Natural killer cell (primary cell): Measurements from ENCODE around the gene DDX31. TPM values are rescaled to one million over a fixed set of nuclear protein-coding genes. Genes with fewer than 3 reads are reported as not detected.

Experiments
- ATAC-seq, 3 donors: fragments of 150-1000 bp in 2 of 3; fragments of 200-7000 bp in 1 of 3; cut with Tn5 transposase; 1 replicate in 1 of 3; 2 replicates in 2 of 3; pipeline ENCODE4 v1.10.0; 2021; ENCODE audit warnings: mild to moderate bottlenecking in 2 of 3, moderate library complexity in 2 of 3
- DNase-seq, 2 donors: peaks; one replicate each; pipeline versions ENCODE4 v3.0.0 to v3.0.0-alpha.2; 2013 to 2021; ENCODE audit warnings: mixed read lengths in 1 of 2
- H3K27ac ChIP-seq: one replicate; pipeline ENCODE4 v1.5.1; 2013; ENCODE audit warnings: mild to moderate bottlenecking, low read length
- H3K27me3 ChIP-seq: one replicate; pipeline ENCODE4 v1.6.1; 2013; ENCODE audit warnings: low read length; ENCODE audit not compliant: control insufficient read depth, insufficient read depth
- H3K36me3 ChIP-seq: one replicate; pipeline ENCODE4 v1.6.1; 2013; ENCODE audit warnings: low read length; ENCODE audit not compliant: control insufficient read depth, insufficient read depth
- H3K4me1 ChIP-seq: one replicate; pipeline ENCODE4 v1.6.1; 2013; ENCODE audit warnings: low read length; ENCODE audit not compliant: control insufficient read depth, insufficient read depth
- H3K4me3 ChIP-seq: one replicate; pipeline ENCODE4 v1.5.1; 2013; ENCODE audit warnings: low read length
- H3K9me3 ChIP-seq: one replicate; pipeline ENCODE4 v1.6.1; 2013; ENCODE audit warnings: low read length; ENCODE audit not compliant: control insufficient read depth, insufficient read depth
- H3K27ac Mint-ChIP-seq, 2 donors: one replicate each; pipeline ENCODE4 v1.8.0; 2022; ENCODE audit warnings: mild to moderate bottlenecking in 2 of 2, mixed read lengths in 2 of 2, moderate library complexity in 1 of 2
- H3K27me3 Mint-ChIP-seq, 2 donors: one replicate each; pipeline ENCODE4 v1.8.0; 2022; ENCODE audit warnings: low read depth in 2 of 2, mixed read lengths in 2 of 2
- H3K36me3 Mint-ChIP-seq: one replicate; pipeline ENCODE4 v1.8.0; 2022; ENCODE audit warnings: mixed read lengths
- H3K4me1 Mint-ChIP-seq, 2 donors: one replicate each; pipeline ENCODE4 v1.8.0; 2022; ENCODE audit warnings: mixed read lengths in 2 of 2
- H3K4me3 Mint-ChIP-seq: one replicate; pipeline ENCODE4 v1.8.0; 2022; ENCODE audit warnings: mild to moderate bottlenecking, moderate library complexity, mixed read lengths
- H3K9me3 Mint-ChIP-seq, 2 donors: one replicate each; pipeline ENCODE4 v1.8.0; 2022; ENCODE audit warnings: mixed read lengths in 2 of 2
- WGBS: methylation state at CpG from one replicate; pipeline ENCODE4 v1.1.7; 2013; ENCODE audit warnings: missing lambda C conversion rate; ENCODE audit not compliant: insufficient coverage; 5-methylcytosine and 5-hydroxymethylcytosine counted together
- intact Hi-C: fragments of 100-400 bp; cut with micrococcal nuclease; formaldehyde crosslinking; loops from one replicate; pipeline ENCODE4 v1.14.2; 2022
- total RNA-seq, 4 donors: library from RNA; stranded (reverse); fragments of 120-200 nt in 1 of 4; gene quantifications; one replicate each; pipeline versions ENCODE4 v1.2.3 to v1.2.4, GENCODE V29; 2013 to 2022
- TF ChIP-seq, protein P1 (sequence below): fragments of 200-600 bp; IDR thresholded peaks from one replicate; pipeline ENCODE4 v1.8.0; 2022; ENCODE audit warnings: antibody characterized with exemption

Gene DDX31
- total RNA-seq, 3 donors from 2014 or later (not counting 1 experiment from before 2014, with no cell fraction given) = 6.5 to 12.2 (median 11.5) TPM

DNA sequence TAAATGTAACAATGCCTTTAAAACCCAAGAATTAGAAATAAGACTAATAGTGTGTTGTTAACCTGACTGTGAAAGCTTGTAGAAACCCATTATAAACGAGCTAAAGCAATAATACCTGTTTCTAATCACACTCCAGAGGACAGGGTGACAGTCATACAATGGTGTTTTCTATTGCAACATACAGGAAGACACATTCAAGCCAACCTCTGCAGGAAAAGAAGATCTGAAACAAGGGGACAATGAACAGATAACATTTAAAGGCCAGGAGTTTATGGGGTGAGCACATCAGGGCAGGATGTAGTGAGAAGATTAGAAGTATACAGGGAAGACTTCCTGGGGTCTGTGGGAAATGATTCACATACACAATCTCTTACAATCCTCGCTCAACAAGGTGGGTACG lies 73.6 kb downstream of the DDX31 start:
- Histone ChIP-seq H3K27ac (no peak overlapping the region), H3K4me1 (no peaks in the 10 kb centered on the region), H3K27me3 (peaks cover 13% of the 10 kb centered on the region), H3K9me3 (no peaks in the 10 kb centered on the region), H3K4me3 (no peak overlapping the region), H3K36me3 (peaks cover 5% of the 10 kb centered on the region)
- TF ChIP-seq, protein P1, sequence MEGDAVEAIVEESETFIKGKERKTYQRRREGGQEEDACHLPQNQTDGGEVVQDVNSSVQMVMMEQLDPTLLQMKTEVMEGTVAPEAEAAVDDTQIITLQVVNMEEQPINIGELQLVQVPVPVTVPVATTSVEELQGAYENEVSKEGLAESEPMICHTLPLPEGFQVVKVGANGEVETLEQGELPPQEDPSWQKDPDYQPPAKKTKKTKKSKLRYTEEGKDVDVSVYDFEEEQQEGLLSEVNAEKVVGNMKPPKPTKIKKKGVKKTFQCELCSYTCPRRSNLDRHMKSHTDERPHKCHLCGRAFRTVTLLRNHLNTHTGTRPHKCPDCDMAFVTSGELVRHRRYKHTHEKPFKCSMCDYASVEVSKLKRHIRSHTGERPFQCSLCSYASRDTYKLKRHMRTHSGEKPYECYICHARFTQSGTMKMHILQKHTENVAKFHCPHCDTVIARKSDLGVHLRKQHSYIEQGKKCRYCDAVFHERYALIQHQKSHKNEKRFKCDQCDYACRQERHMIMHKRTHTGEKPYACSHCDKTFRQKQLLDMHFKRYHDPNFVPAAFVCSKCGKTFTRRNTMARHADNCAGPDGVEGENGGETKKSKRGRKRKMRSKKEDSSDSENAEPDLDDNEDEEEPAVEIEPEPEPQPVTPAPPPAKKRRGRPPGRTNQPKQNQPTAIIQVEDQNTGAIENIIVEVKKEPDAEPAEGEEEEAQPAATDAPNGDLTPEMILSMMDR = no peak
- 71% methylated on average over 3 of the region's 3 CpGs for WGBS
- H3K27ac Mint-ChIP-seq = no peak overlapping the region
- no peaks in the 10 kb centered on the region for H3K9me3 Mint-ChIP-seq
- H3K27me3 Mint-ChIP-seq = peaks cover 16% of the 10 kb centered on the region in 2 donors
- no peaks in the 10 kb centered on the region for H3K36me3 Mint-ChIP-seq
- no peak overlapping the region for H3K4me3 Mint-ChIP-seq
- no peak for ATAC-seq
- intact Hi-C loops = no loop called here
- DNase-seq = no peak
- H3K4me1 Mint-ChIP-seq = peaks cover 0 to 1% of the 10 kb centered on the region in 2 donors

DNA sequence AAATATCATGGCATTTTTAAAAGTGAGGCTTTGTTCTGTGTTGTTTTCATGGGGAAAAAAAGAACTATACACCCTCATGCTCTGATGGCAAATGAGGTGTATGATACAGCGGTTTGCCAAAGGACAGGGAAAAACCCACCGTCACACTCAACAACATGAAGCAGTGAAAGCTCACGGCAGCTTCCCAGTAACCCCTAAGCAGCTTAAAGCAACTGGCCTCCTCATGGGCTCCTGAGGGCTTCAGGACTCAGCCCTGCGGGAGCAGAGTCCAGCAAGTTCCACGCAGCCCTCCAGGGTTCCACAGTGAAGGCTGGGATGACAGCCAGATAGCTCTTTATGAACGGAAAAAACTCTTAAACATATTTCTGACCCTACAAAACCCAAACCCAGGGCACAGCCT lies 74.5 kb downstream of the DDX31 start:
- peaks cover 17 to 22% of the 10 kb centered on the region in 2 donors for H3K27me3 Mint-ChIP-seq
- H3K36me3 Mint-ChIP-seq = no peaks in the 10 kb centered on the region
- WGBS = 98% methylated on average over 6 of the region's 6 CpGs
- intact Hi-C loops = no loop called here
- Histone ChIP-seq H3K4me1 (no peaks in the 10 kb centered on the region), H3K36me3 (peaks cover 5% of the 10 kb centered on the region), H3K9me3 (no peaks in the 10 kb centered on the region), H3K4me3 (no peak overlapping the region), H3K27me3 (peaks cover 19% of the 10 kb centered on the region), H3K27ac (no peak overlapping the region)
- TF ChIP-seq, protein P1 = no peak
- H3K4me1 Mint-ChIP-seq = peaks cover under 1 to 7% of the 10 kb centered on the region in 2 donors
- no peak for DNase-seq
- H3K27ac Mint-ChIP-seq = no peak overlapping the region
- ATAC-seq = no peak
- no peak overlapping the region for H3K4me3 Mint-ChIP-seq
- H3K9me3 Mint-ChIP-seq = no peaks in the 10 kb centered on the region

DNA sequence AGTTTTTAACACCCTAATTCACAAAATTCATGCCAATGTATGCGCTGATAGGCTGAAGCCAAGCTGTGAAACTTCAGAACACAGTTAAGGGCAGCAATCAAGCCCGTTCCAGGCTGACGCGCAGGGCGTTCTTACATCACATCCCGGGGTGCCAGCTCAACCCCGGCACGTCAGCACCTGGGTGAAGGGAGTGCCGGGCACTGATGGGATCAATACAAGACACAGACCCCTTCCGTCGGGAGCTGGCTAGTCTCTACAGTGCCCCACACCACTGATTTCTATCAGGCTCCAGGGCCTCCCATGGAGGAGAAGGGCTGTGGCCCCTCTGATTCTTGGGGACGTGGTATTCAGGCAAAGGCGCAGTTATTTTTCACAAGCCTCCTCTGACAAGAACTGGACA lies 75.4 kb downstream of the DDX31 start:
- Mint-ChIP-seq H3K27me3 (peaks cover 24 to 28% of the 10 kb centered on the region in 2 donors), H3K27ac (no peak overlapping the region), H3K4me3 (no peak overlapping the region), H3K4me1 (peaks cover 7 to 15% of the 10 kb centered on the region in 2 donors), H3K36me3 (no peaks in the 10 kb centered on the region), H3K9me3 (no peaks in the 10 kb centered on the region)
- no peaks in the 10 kb centered on the region for H3K9me3 ChIP-seq
- peaks cover 27% of the 10 kb centered on the region for H3K27me3 ChIP-seq
- H3K4me3 ChIP-seq = no peak overlapping the region
- DNase-seq = no peak
- no peak for ATAC-seq
- no peak overlapping the region for H3K27ac ChIP-seq
- TF ChIP-seq, protein P1 = no peak
- WGBS = 98% methylated on average over 13 of the region's 13 CpGs
- no peaks in the 10 kb centered on the region for H3K4me1 ChIP-seq
- intact Hi-C loops = no loop called here
- H3K36me3 ChIP-seq = peaks cover 5% of the 10 kb centered on the region

DNA sequence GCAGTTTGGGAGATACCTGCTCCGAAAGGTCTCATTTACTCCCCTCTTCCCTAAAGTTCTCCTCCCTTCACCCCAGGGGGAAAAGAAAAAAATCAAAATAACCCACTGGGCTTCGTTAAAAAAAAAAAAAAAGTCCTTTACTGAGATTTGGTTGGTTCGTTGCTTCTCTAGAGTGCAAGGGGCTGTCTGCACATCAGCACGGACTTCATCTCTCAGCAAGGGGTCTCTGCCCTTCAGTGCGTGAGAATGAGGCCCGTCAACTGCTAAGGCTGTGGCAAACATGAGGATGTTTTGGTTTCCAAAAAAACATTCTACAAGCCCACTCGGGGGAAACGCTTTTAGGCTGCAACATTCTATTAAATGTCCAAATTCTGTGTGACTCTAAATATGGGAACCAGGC lies 77.3 kb downstream of the DDX31 start:
- DNase-seq (no peak), ATAC-seq (no peak)
- Mint-ChIP-seq H3K27ac (no peak overlapping the region), H3K27me3 (peaks cover 32 to 41% of the 10 kb centered on the region in 2 donors), H3K36me3 (no peaks in the 10 kb centered on the region), H3K9me3 (no peaks in the 10 kb centered on the region), H3K4me1 (peaks cover 7 to 15% of the 10 kb centered on the region in 2 donors), H3K4me3 (no peak overlapping the region)
- Histone ChIP-seq H3K4me3 (no peak overlapping the region), H3K4me1 (no peaks in the 10 kb centered on the region), H3K36me3 (peaks cover 5% of the 10 kb centered on the region), H3K9me3 (no peaks in the 10 kb centered on the region), H3K27ac (no peak overlapping the region), H3K27me3 (peaks cover 44% of the 10 kb centered on the region)
- intact Hi-C loops = no loop called here
- 83% methylated on average over 8 of the region's 8 CpGs for WGBS
- TF ChIP-seq, protein P1 = no peak
